Transverse colon (tissue), 4 donors: ENCODE data around the gene CDYL. TPM values are rescaled to one million over a fixed set of nuclear protein-coding genes. Genes with fewer than 3 reads are reported as not detected.

ENCODE experiments used
- DNase-seq: peaks from one replicate; pipeline ENCODE4 v3.0.0-alpha.2; 2019
- H3K27ac ChIP-seq, 4 donors: fragments of 200-600 bp; sonication (generic); 2 replicates each; pipeline ENCODE4 v1.5.1; 2016 to 2018; ENCODE audit warnings: inconsistent platforms in 4 of 4
- H3K27me3 ChIP-seq: fragments of 200-600 bp; sonication (generic); 2 replicates; pipeline ENCODE4 v1.5.1; 2017; ENCODE audit warnings: inconsistent platforms
- H3K36me3 ChIP-seq, 4 donors: fragments of 200-600 bp; sonication (generic); 2 replicates each; pipeline ENCODE4 v1.5.1; 2017 to 2019; ENCODE audit warnings: inconsistent platforms in 4 of 4
- H3K4me1 ChIP-seq, 4 donors: fragments of 200-600 bp; sonication (generic); 2 replicates each; pipeline ENCODE4 v1.5.1; 2017 to 2020; ENCODE audit warnings: inconsistent platforms in 4 of 4
- H3K4me3 ChIP-seq, 4 donors: fragments of 200-600 bp; sonication (generic); 1 replicate in 1 of 4; 2 replicates in 3 of 4; pipeline versions ENCODE4 v1.5.1 to v1.6.1; 2017 to 2019; ENCODE audit warnings: inconsistent platforms in 4 of 4
- H3K9me3 ChIP-seq, 2 donors: fragments of 200-600 bp; sonication (generic); 2 replicates each; pipeline ENCODE4 v1.5.1; 2017 to 2019; ENCODE audit warnings: inconsistent platforms in 2 of 2
- CTCF ChIP-seq, 5 experiments: fragments of 200-600 bp in 3 of 5; fragments of 450-650 bp in 2 of 5; sonication (generic) in 3 of 5; IDR thresholded peaks; 1 replicate in 2 of 5; 2 replicates in 3 of 5; pipeline ENCODE4 v1.5.1; 2016 to 2017; ENCODE audit warnings: antibody characterized with exemption in 5 of 5, inconsistent platforms in 3 of 5, mild to moderate bottlenecking in 2 of 5, moderate library complexity in 1 of 5
- EP300 ChIP-seq: sonication (generic); formaldehyde crosslinking; IDR thresholded peaks from one replicate; pipeline ENCODE4 v1.6.1; 2017; ENCODE audit warnings: antibody characterized with exemption, low read depth
- POLR2A ChIP-seq: fragments of 450-650 bp; IDR thresholded peaks from one replicate; pipeline ENCODE4 v1.6.1; 2016; ENCODE audit warnings: antibody characterized with exemption, mild to moderate bottlenecking, moderate library complexity
- POLR2AphosphoS5 ChIP-seq, 3 donors: sonication (generic); formaldehyde crosslinking; IDR thresholded peaks; one replicate each; pipeline ENCODE4 v1.6.1; 2016; ENCODE audit warnings: antibody characterized with exemption in 3 of 3
- WGBS, 2 donors: methylation state at CpG; one replicate each; pipeline ENCODE4 v1.1.5; 2018; ENCODE audit warnings: low coverage in 1 of 2; 5-methylcytosine and 5-hydroxymethylcytosine counted together
- in situ Hi-C, 4 donors: fragments of 200-750 bp; cut with MboI; loops; one replicate each; pipeline versions ENCODE4 v1.15.0 to v1.15.1; 2017; ENCODE audit warnings: low sequenced_read_pairs in 3 of 4, low pct_ligation_motif_present in 1 of 4, low pct_unique_long_range_greater_than_20kb in 1 of 4
- intact Hi-C: fragments of 100-400 bp; cut with DNase I; formaldehyde crosslinking; loops from one replicate; pipeline ENCODE4 v1.15.1; 2023; ENCODE audit warnings: low total_unique reads
- total RNA-seq, 4 donors: library from RNA; depleted of rRNA; stranded (reverse); fragments of >200 nt; gene quantifications; one replicate each; pipeline ENCODE4 v1.1.0, GENCODE V29; 2016

CDYL gene
- total RNA-seq, 4 donors from 2014 or later = 23.6 to 40.8 (median 30.0) TPM

GRCh38 chr6:4924661-4925271 lies 148.6 kb downstream of the CDYL start:
- WGBS, 2 donors = 89 to 92% methylated on average over 9 of the region's 9 CpGs
- no peaks in the 10 kb centered on the region for H3K36me3 ChIP-seq
- H3K27me3 ChIP-seq = no peaks in the 10 kb centered on the region
- no peak overlapping the region for H3K4me3 ChIP-seq
- H3K4me1 ChIP-seq = peaks cover 0 to 4% (median under 1%) of the 10 kb centered on the region in 4 donors
- intact Hi-C loops = no loop called here
- no peak for TF ChIP-seq POLR2AphosphoS5 (IDR thresholded peaks at IDR 0.05)
- no peak for TF ChIP-seq EP300
- no peak for TF ChIP-seq POLR2A
- TF ChIP-seq CTCF (IDR thresholded peaks at IDR 0.05) = no peak
- no peak overlapping the region for H3K27ac ChIP-seq
- DNase-seq = no peak
- H3K9me3 ChIP-seq = no peaks in the 10 kb centered on the region
- in situ Hi-C loops = loop anchor here in 1 of 4 donors (25.0 kb wide), 1 partner anchor 612 kb away; no protein-coding TSS in a partner anchor

- H3K36me3 ChIP-seq = no peaks in the 10 kb centered on the region
- no peak overlapping the region for H3K27ac ChIP-seq
- TF ChIP-seq POLR2AphosphoS5 (IDR thresholded peaks at IDR 0.05) (no peak), POLR2A (no peak), EP300 (no peak), CTCF (IDR thresholded peaks at IDR 0.05) (no peak)
- intact Hi-C loops = no loop called here
- peaks cover 3 to 8% (median 8%) of the 10 kb centered on the region in 4 donors for H3K4me1 ChIP-seq
- in situ Hi-C loops = loop anchor here in 1 of 4 donors (25.0 kb wide), 1 partner anchor 613 kb away; no protein-coding TSS in a partner anchor
- no peak for DNase-seq
- H3K4me3 ChIP-seq = no peak overlapping the region
- WGBS, 2 donors = 71 to 94% methylated on average over 5 to 12 of the region's 12 CpGs
- no peaks in the 10 kb centered on the region for H3K27me3 ChIP-seq
- H3K9me3 ChIP-seq = no peaks in the 10 kb centered on the region
Measured at GRCh38 chr6:4925580-4925979, 149.4 kb downstream of the CDYL start.

DNA sequence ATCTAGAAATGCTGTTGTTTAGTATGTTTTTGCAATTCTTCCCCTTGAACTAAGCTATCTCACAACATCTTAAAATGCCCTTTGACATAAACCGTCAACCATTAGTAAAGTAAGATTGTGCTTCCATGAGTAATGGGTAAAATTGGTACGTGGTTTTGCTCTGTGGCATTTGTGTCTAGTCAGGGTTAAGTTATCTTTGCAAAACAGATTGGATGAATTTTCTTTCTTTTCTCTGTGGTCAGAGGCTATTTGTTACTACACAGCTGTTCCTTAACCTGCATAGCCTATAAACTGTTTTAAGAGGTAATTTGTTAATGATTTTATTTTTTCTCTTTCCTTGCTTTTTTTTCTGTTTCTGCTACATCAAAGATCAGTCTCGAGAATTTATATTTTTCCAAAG lies 152.2 kb downstream of the CDYL start:
- no peak overlapping the region for H3K27ac ChIP-seq
- 86 to 98% methylated on average over 3 of the region's 3 CpGs for WGBS, 2 donors
- DNase-seq = no peak
- TF ChIP-seq CTCF (IDR thresholded peaks at IDR 0.05) (no peak), POLR2A (no peak), EP300 (no peak), POLR2AphosphoS5 (IDR thresholded peaks at IDR 0.05) (no peak)
- in situ Hi-C loops (loop anchor here in 1 of 4 donors (25.0 kb wide), 1 partner anchor 616 kb away; no protein-coding TSS in a partner anchor), intact Hi-C loops (no loop called here)
- H3K4me1 ChIP-seq = peaks cover 13 to 34% (median 28%) of the 10 kb centered on the region in 4 donors
- no peaks in the 10 kb centered on the region for H3K27me3 ChIP-seq
- H3K4me3 ChIP-seq = no peak overlapping the region
- no peaks in the 10 kb centered on the region for H3K36me3 ChIP-seq
- no peaks in the 10 kb centered on the region for H3K9me3 ChIP-seq

- Histone ChIP-seq H3K27me3 (no peaks in the 10 kb centered on the region), H3K36me3 (no peaks in the 10 kb centered on the region), H3K9me3 (no peaks in the 10 kb centered on the region), H3K4me1 (peaks cover 13 to 34% (median 27%) of the 10 kb centered on the region in 4 donors), H3K4me3 (no peak overlapping the region), H3K27ac (no peak overlapping the region)
- 95 to 100% methylated on average over 1 of the region's 1 CpG for WGBS, 2 donors
- DNase-seq = no peak
- TF ChIP-seq POLR2A (no peak), POLR2AphosphoS5 (IDR thresholded peaks at IDR 0.05) (no peak)
- intact Hi-C loops (no loop called here), in situ Hi-C loops (loop anchor here in 1 of 4 donors (25.0 kb wide), 1 partner anchor 617 kb away; no protein-coding TSS in a partner anchor)
Measured at GRCh38 chr6:4929097-4929718, 153.0 kb downstream of the CDYL start.
